ENCODE data around the gene KLK15.
A peak's percentile ranks its signal among the peaks of the same experiment; 100 is the strongest.
"Not testable (repeated sequence)": the region's sequence is repeated elsewhere in the genome, so short reads cannot be mapped to it uniquely, and the experiment has no call there.

Gene KLK15

GRCh38 chr19:50819636-50820035 lies 13.7 kb downstream of the KLK15 start:
- no peak overlapping the region for H3K4me3 ChIP-seq (ENCODE audit: low read depth, low read length)
- no peak for DNase-seq (ENCODE audit: low read depth, low spot score)
- ChIA-PET CTCF (no interaction called here), POLR2A (no interaction called here)
- TF ChIP-seq, protein P1, sequence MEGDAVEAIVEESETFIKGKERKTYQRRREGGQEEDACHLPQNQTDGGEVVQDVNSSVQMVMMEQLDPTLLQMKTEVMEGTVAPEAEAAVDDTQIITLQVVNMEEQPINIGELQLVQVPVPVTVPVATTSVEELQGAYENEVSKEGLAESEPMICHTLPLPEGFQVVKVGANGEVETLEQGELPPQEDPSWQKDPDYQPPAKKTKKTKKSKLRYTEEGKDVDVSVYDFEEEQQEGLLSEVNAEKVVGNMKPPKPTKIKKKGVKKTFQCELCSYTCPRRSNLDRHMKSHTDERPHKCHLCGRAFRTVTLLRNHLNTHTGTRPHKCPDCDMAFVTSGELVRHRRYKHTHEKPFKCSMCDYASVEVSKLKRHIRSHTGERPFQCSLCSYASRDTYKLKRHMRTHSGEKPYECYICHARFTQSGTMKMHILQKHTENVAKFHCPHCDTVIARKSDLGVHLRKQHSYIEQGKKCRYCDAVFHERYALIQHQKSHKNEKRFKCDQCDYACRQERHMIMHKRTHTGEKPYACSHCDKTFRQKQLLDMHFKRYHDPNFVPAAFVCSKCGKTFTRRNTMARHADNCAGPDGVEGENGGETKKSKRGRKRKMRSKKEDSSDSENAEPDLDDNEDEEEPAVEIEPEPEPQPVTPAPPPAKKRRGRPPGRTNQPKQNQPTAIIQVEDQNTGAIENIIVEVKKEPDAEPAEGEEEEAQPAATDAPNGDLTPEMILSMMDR (IDR thresholded peaks at IDR 0.05; ENCODE audit: insufficient read depth, low read length, missing control alignments), result no peak

- no peak for DNase-seq (ENCODE audit: low read depth, low spot score)
- CTCF ChIA-PET, result no interaction called here
- POLR2A ChIA-PET, result no interaction called here
These were observed 14.4 kb downstream of the KLK15 start for GRCh38 chr19:50818859-50819472.

DNA sequence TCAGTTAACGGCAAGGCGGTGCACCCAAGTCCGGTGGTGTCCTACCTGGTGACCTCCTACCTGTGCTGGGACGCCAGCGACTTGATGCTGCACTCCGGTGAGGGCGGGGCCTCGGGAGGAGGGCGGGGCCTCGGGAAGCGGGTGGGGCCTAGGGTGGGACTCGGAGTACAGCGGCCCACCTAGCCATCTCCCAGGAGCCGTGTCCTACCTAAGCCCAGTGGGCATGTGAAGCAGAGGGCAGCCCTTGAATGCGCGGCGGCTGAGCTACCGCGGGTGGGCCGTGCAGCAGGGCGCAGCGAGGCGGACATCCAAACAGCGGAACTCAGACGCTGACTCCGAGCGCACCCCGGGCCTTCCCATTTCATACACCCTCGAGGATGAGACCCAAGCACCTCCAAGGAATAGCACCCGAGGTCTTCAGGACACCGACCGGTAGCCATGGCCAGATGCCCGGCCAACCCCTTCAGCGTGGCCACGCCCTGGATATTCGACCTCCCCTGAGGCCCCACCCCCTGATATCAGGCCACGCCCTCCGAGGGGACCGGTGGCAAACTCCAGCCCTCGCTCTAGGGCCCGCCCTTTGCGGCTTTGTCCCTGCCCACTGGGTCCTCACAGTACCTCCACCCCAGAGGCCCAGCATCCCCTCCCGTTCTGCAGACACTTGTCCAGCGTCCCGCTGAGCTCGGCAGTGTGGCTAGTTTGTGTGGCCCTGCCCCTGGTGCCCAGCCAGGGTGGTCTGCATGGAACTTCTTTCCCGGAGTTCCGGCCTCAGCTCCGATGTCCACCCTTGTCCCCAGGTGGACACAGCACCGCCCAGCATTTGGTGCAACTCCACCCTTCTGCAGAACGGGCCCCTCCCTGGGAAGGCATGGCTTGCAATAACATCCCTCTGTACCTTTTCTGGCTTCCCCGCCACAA lies 15.2 kb downstream of the KLK15 start:
- ChIA-PET POLR2A (no interaction called here), CTCF (no interaction called here)
- TF ChIP-seq, protein P1 (IDR thresholded peaks at IDR 0.05; ENCODE audit: insufficient read depth, low read length, missing control alignments), result no peak
- peak overlapping the region; percentile 46 for H3K4me3 ChIP-seq (ENCODE audit: low read depth, low read length)
- no peak for DNase-seq (ENCODE audit: low read depth, low spot score)

More at GRCh38 chr19:50818859-50819472, 14.4 kb downstream of the KLK15 start:
- H3K4me3 ChIP-seq (ENCODE audit: low read depth, low read length), result no peak overlapping the region
- TF ChIP-seq, protein P1 (IDR thresholded peaks at IDR 0.05; ENCODE audit: insufficient read depth, low read length, missing control alignments), result no peak

GRCh38 chr19:50815439-50815838 lies 17.9 kb downstream of the KLK15 start:
- CTCF ChIA-PET, result no interaction called here
- TF ChIP-seq, protein P1 (IDR thresholded peaks at IDR 0.05; ENCODE audit: insufficient read depth, low read length, missing control alignments), result no peak
- POLR2A ChIA-PET, result no interaction called here
- no peak overlapping the region for H3K4me3 ChIP-seq (ENCODE audit: low read depth, low read length)
- no peak for DNase-seq (ENCODE audit: low read depth, low spot score)

DNA sequence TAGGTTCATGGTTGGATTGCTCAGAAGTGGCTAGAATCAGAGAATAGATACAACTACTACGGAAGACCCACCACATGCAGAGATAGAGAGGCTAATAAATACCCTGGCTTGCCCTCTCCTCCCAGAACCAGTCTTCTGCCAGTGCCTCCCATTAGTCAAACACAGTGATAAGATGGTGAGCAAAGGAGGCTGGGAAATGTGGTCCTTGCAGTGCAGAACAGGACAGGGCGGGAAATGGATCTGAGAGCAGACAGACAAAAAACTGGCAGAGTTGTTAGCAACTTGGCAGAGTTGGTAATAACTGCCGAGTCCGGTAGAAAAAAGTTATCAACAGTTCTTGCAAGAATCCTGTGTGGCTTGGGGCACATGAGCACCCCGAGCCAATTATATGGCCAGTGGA lies 18.5 kb downstream of the KLK15 start:
- DNase-seq (ENCODE audit: low read depth, low spot score), result no peak
- TF ChIP-seq, protein P1 (IDR thresholded peaks at IDR 0.05; ENCODE audit: insufficient read depth, low read length, missing control alignments), result no peak
- H3K4me3 ChIP-seq (ENCODE audit: low read depth, low read length), result no peak overlapping the region
- ChIA-PET POLR2A (no interaction called here), CTCF (no interaction called here)

DNA sequence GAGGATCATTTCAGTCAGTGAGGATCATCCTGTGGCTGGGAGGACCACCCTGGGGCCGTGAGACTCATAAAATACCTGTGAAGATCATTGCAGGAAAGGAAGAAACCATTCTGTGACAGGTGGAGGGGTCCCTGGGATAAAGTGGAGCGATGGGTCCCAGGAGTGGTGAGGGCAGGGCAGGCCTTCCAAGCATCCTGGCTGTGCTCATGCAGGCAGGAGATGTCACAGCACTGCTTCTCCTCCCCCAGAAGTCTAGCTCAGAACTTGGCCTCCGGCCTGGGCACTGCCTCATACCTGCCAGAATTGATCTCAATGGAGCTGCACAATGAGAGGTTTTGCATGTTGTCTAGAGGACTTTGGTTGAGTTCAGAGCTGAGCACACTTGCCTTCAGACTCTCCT lies 20.9 kb downstream of the KLK15 start:
- no peak overlapping the region for H3K4me3 ChIP-seq (ENCODE audit: low read depth, low read length)
- POLR2A ChIA-PET, result no interaction called here
- DNase-seq (ENCODE audit: low read depth, low spot score), result no peak
- CTCF ChIA-PET, result no interaction called here
- TF ChIP-seq, protein P1 (IDR thresholded peaks at IDR 0.05; ENCODE audit: insufficient read depth, low read length, missing control alignments), result no peak

GRCh38 chr19:50811622-50812238 lies 21.6 kb downstream of the KLK15 start:
- CTCF ChIA-PET; POLR2A ChIA-PET; H3K4me3 ChIP-seq (ENCODE audit: low read depth, low read length); DNase-seq (ENCODE audit: low read depth, low spot score): not testable (repeated sequence)
